Glomerular endothelial cell (primary cell): ENCODE measurements around the gene C1orf74. TPM values are rescaled to one million over a fixed set of nuclear protein-coding genes. Genes with fewer than 3 reads are reported as not detected.
A peak's percentile ranks its signal among the peaks of the same experiment; 100 is the strongest.

ENCODE experiments used
- DNase-seq: peaks from one replicate; pipeline ENCODE4 v3.0.0-alpha.2; 2011; ENCODE audit warnings: low read depth, low spot score; ENCODE audit errors: extremely low read depth
- total RNA-seq: library from RNA; depleted of rRNA; stranded (reverse); fragments of >200 nt; gene quantifications from 2 replicates; pipeline ENCODE4 v1.2.3, GENCODE V29; 2015

C1orf74 gene
- total RNA-seq, 1 donor from 2014 or later = 1.5 TPM

GRCh38 chr1:209774592-209774991 is 9.8 kb downstream of the C1orf74 start:
- DNase-seq = no peak

GRCh38 chr1:209772126-209772525 is 12.2 kb downstream of the C1orf74 start:
- no peak for DNase-seq

GRCh38 chr1:209770636-209771415 is 13.5 kb downstream of the C1orf74 start:
- no peak for DNase-seq

- no peak for DNase-seq
Measured at GRCh38 chr1:209769971-209770370, 14.4 kb downstream of the C1orf74 start.

GRCh38 chr1:209769171-209769904 is 15.0 kb downstream of the C1orf74 start:
- peak; percentile 52 for DNase-seq

- DNase-seq = no peak
Measured at GRCh38 chr1:209768354-209768774, 16.0 kb downstream of the C1orf74 start.

- no peak for DNase-seq
Measured at GRCh38 chr1:209767706-209768105, 16.7 kb downstream of the C1orf74 start.

- DNase-seq = no peak
Measured at GRCh38 chr1:209767096-209767495, 17.3 kb downstream of the C1orf74 start.

GRCh38 chr1:209766051-209766450 is 18.3 kb downstream of the C1orf74 start:
- no peak for DNase-seq

- no peak for DNase-seq
Measured at GRCh38 chr1:209761011-209761635, 23.2 kb downstream of the C1orf74 start.

GRCh38 chr1:209759829-209760359 is 24.5 kb downstream of the C1orf74 start:
- no peak for DNase-seq

- no peak for DNase-seq
Measured at GRCh38 chr1:209758400-209758799, 26.0 kb downstream of the C1orf74 start.

GRCh38 chr1:209756615-209757445 is 27.5 kb downstream of the C1orf74 start:
- DNase-seq = no peak

- DNase-seq = no peak
Measured at GRCh38 chr1:209755926-209756614, 28.3 kb downstream of the C1orf74 start, which contains the start of gene TRAF3IP3. TSS of gene TRAF3IP3 (plus strand) at chr1:209756053. CDS start at chr1:209760040, 3,987 bp downstream.

GRCh38 chr1:209755256-209755655 is 29.1 kb downstream of the C1orf74 start:
- no peak for DNase-seq

- no peak for DNase-seq
Measured at GRCh38 chr1:209752890-209753289, 31.5 kb downstream of the C1orf74 start.

GRCh38 chr1:209751627-209752231 is 32.6 kb downstream of the C1orf74 start:
- no peak for DNase-seq

- no peak for DNase-seq
Measured at GRCh38 chr1:209749670-209750323, 34.6 kb downstream of the C1orf74 start.

GRCh38 chr1:209749205-209749604 is 35.2 kb downstream of the C1orf74 start:
- DNase-seq = no peak
